Activated CD4-positive, alpha-beta T cell treated with anti-CD3 and anti-CD28 coated beads for 4 hours (primary cell): ENCODE data around the gene SEC61A2.
A peak's percentile ranks its signal among the peaks of the same experiment; 100 is the strongest.
"Not testable (repeated sequence)": the region's sequence is repeated elsewhere in the genome, so short reads cannot be mapped to it uniquely, and the experiment has no call there.

Source experiments
- DNase-seq, 2 donors: peaks; one replicate each; pipeline ENCODE4 v3.0.0-alpha.2; 2020

The SEC61A2 gene

GRCh38 chr10:12162927-12163326 is 33.5 kb downstream of the SEC61A2 start:
- no peak for DNase-seq

DNA sequence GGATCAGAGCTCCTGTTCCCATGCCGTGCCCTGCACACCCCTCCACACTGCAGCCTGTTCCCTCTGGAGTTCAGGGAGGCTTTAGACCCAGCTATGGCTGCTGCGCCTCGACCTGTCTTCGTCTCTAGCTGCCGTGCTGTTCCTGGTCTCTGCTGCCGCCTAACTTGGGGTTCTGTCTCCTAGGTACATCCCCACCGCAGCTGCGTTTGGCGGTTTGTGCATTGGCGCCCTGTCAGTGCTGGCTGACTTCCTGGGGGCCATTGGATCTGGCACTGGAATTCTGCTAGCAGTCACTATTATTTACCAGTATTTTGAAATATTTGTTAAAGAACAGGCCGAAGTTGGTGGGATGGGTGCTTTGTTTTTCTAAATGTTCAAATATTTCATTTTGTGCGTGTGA is 34.6 kb downstream of the SEC61A2 start:
- DNase-seq = no peak

DNA sequence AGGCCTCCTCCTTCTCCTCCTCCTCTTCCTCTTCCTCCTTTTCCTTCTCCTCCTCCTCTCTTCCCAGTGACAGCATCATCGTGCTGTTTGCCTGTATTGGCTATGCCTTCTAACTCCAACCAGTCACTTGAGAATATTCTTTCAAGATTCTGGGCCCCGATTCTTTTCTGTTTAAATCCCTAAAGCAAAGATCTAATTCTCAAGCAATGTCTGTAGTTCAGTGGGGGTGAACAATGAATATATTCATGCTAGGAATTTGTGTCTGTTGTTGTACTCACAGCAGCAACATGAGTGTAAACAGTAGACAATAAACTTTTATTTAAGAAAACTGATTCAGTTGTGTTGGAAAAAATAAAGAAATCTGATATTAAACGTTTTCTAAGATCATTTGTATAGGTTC is 35.6 kb downstream of the SEC61A2 start:
- DNase-seq = no peak

DNA sequence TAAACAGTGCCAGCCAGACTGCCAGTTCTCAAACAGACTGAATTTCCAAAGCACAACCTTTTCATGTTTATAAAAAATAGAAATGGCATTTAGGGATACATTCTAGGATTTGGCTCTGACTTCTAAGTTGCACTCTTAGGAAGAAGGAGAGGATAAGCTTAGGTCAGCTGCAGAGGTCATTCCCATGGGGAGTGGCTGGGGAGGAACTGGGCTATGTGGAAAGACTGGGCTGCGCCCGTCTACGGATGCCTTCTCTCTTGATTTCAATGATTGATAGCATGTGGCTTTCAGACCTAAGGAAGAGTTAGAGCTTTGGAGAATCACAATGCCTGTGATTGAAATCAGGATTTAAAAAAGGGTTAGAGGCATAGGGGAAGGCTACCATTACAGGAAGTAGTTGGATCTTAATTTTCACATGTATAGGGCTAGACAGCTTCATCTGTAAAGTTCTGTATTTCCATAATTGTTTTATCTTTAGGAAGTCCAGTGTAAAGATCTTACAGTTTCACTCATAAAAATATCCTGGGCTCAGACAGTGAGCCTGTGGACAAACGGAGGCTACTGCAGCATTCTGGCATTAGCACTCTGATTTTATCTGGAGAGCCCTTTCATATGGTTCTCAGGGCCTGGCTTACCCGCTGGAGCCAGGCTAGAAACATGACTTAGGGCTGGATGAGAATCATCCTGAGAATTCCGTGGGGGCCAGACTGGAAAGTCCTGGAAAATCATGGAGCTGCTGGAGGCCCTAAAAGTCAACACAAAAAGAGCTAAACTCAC is 36.7 kb downstream of the SEC61A2 start:
- no peak for DNase-seq

GRCh38 chr10:12171512-12171911 is 42.0 kb downstream of the SEC61A2 start:
- not testable (repeated sequence) for DNase-seq

- no peak for DNase-seq
These were observed 48.2 kb downstream of the SEC61A2 start for GRCh38 chr10:12177642-12178041.

DNA sequence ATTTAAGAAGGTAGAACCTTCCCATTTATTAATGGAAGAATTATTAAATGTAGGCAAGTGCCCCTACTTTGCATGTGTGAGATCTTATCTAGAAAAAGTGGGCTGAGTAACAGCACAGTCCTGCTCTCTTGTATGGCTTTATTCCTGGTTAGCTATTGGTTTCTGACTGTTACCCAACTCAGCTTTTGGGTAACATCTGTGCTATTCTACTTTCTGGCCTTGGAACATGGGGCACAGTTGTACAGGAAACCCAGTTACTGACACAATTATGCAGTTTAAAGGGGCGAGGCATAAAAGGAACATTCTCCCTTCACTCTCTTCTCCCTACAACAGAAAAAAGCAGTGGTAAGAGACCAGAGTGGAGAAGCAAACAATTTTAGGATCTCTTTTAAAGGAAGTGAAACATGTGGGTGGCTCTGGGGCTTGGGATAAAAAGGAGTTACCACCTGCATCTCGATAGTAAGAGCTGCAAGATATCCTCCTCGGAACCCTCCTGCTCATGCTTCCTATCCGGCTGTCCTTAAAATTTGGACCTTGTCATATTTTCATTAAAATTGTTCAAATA is 50.2 kb downstream of the SEC61A2 start:
- DNase-seq = no peak

- DNase-seq = no peak
These were observed 50.9 kb downstream of the SEC61A2 start for GRCh38 chr10:12180221-12180974.

GRCh38 chr10:12181065-12181775 is 51.7 kb downstream of the SEC61A2 start:
- DNase-seq = peak; percentile 60 to 71

DNA sequence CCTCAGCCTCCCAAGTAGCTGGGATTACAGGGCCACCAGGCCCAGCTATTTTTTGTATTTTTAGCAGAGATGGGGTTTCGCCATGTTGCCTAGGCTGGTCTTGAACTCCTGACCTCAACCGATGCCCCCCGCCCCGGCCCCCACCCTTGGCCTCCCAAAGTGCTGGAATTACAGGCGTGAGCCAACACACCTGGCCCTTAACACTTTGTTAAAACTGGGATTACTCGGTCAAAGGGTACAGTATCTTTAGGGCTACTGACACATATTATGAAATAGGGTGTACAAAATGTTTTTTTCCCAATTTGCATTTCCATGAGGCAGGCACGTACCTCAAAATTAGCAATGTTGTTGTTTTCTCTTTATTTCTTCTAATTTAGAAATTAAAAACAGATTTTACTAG is 54.7 kb downstream of the SEC61A2 start:
- no peak for DNase-seq

DNA sequence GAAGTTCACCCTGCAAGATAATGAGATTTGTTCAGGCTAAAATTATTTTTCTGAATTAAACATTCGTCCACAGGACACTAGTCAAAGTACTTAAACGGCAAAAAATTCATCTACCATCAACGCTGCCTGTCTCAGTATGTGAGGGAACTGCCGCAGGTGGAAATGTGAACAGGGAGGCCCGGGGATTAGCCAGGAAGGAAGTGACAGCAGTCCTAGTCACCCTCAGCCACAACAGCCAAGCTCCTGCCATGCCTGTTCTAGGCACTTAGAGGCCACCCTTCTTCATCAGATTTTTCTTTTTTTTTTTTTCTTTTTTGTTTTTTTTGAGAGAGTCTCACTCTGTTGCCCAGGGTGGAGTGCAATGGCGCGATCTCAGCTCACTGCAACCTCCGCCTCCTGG is 56.8 kb downstream of the SEC61A2 start:
- peak in 1 of 2 donors; percentile 13 for DNase-seq

DNA sequence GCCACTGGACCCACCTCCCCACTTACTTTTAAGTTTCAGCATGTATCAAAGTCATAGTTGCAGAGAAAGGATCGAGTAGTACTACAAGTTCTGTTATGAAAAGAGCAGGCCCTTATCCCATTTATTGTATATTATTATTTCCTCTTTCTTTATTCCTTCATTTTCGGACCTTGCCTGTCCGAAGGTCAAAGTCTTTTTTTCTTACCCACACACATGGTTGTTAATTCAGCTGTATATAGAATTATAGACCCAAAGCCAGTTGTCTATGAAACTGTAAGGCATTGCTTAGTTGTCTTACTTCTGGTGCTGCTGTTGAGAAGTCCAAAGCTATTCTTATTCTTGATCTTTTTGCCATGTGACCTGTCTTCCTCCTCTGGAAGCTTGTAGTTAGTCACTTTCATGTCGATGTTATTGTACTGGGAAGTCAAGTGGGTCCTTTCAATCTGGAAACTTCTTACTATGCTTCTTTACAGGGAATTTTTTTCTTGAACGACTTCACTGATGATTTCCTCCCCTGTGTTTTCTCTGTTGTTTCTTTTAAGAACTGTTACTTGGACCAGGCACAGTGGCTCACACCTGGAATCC is 57.9 kb downstream of the SEC61A2 start:
- no peak for DNase-seq

GRCh38 chr10:12188656-12189055 is 59.2 kb downstream of the SEC61A2 start:
- no peak for DNase-seq

GRCh38 chr10:12189426-12189825 is 59.9 kb downstream of the SEC61A2 start:
- no peak for DNase-seq

DNA sequence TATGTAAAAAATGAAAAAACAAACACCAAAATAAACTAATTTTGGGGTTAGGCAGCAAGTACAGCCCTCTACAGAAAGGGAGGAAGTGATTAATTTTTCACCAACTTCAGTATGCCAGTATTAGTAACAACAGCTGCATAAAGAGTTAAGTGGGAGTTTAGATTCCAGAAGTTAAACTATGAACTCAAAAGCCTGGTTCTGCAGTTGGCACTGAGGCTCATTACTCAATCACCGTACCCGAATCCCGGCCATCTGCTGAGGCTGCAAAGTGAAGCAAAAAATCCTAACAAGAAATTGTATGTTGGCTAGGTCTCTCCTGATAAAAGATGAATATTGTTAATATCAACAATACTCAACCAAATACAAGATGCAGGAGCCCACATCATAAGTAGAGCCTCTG is 62.2 kb downstream of the SEC61A2 start:
- DNase-seq = no peak

DNA sequence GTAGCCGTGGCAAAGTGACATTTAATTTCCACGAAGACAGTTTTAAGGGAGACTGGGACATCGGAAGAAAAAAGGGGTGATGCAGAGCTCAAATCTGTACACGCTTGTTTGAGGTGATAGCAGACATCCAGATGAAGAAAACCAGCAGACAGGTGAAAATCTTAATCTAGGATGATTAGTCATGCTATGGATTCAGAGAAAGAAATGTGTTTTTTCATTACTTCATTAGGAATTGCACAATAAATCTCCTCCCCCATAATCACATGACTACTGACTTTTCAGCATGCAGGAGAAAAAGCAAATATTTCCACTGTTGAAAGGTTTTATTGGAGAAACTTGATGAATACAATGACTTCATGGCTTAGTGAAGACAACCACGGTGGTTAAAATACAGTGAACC is 63.7 kb downstream of the SEC61A2 start:
- no peak for DNase-seq

DNA sequence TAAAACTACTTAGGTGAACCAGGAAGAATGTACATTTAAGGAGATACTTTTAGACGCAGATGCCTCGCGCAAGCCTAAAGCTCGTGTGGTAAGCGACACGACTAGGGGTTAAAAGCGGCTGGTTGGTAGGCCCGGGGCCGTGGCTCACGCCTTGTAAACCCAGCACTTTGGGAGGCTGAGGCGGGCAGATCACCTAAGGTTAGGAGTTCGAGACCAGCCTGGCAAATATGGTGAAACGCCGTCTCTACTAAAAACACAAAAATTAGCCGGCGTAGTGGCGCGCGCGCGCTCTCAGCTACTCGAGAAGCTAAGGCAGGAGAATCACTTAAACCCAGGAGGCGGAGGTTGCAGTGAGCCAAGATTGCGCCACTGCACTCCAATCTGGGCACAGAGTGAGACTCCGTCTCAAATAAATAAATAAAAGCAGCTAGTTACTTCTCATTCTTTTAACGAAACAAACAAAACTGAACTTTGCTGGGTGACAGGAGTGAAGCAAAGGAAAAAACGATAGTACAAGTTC is 65.3 kb downstream of the SEC61A2 start:
- peak; percentile 11 to 19 for DNase-seq

- peak; percentile 2 to 8 for DNase-seq
These were observed 65.8 kb downstream of the SEC61A2 start for GRCh38 chr10:12195281-12195602.

DNA sequence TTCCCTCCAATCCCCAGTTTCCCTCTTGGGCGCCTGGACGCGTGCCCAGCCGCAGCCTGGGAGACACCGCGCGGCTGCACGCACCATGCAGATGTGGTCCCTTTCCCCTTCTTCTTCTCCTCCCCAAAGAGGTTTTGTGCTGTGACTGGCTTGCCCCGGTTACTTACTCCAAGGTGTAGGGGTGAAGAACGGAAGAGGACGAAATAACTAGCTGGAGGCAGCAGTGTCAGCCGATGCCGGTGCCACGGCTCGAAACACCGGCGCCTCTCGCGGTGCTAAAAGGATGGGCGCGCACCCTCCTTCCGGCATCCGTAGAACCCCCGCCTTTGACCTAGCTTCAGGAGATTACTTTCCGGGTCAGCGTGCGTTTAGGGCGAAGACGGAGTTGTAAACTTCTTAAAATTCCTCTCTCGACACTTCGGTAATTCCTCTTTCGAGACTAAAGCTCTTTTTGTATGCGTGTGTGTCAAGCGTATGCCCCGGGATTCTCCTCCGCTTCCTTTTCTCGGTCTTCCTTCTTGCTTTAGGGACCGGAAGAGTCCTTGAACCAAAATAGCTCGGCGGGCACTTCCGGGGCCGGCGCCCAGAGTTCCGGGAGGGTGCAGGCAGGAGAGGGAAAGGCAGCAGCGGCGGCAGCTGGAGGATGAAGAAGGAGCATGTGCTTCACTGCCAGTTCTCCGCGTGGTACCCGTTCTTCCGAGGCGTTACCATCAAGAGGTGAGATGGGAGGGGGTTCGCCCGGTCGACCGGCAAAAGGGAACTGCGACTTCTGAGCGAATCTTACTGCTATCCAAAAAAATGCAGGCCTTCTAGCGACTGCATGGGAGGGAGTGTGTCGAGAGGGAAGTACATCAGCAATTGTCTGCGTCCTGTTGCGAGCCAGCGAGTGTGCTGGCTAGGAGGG is 66.4 kb downstream of the SEC61A2 start, which contains the start of the genes CDC123 and NUDT5:
Gene CDC123, plus strand, starts transcription at position 586 of the 904 bp plus-strand sequence. Its CDS starts 58 bp downstream, at position 644.
Gene NUDT5, minus strand, starts transcription at position 289 of the 904 bp plus-strand sequence. CDS start 9,600 bp downstream, outside the sequence.
- peak; percentile 73 to 77 for DNase-seq

GRCh38 chr10:12196531-12197211 is 67.2 kb downstream of the SEC61A2 start:
- no peak for DNase-seq

DNA sequence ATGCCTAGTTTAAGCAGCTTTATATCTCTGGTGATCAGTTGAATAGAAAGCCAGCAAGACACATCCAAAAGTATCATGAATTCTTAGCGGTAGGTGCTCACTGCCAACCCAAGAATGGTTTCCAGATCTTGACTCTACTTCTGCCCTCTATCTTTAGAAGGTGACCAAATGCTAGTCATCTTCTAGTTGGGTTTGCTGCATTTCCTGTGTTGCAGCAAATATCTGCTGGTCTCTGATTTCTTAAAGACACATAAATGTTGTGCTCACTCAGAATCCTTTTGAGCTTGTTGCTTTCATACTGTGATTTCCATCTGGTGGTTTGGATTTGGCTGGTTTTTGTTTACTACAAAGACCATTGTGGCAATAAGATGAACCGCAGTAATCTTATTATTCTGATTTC is 68.7 kb downstream of the SEC61A2 start:
- DNase-seq = no peak
